Measurements from ENCODE around the gene FAM168A.

Gene FAM168A

GRCh38 chr11:73430326-73430725, 167.6 kb downstream of the FAM168A start:
- POLR2A ChIA-PET = no interaction called here
- CTCF ChIA-PET = interaction anchor here (1.1 to 2.1 kb wide), 3 partner anchors 16 to 196 kb away, joined by 3 to 11 read pairs (median 4); no protein-coding TSS in a partner anchor
- TF ChIP-seq, protein P1, sequence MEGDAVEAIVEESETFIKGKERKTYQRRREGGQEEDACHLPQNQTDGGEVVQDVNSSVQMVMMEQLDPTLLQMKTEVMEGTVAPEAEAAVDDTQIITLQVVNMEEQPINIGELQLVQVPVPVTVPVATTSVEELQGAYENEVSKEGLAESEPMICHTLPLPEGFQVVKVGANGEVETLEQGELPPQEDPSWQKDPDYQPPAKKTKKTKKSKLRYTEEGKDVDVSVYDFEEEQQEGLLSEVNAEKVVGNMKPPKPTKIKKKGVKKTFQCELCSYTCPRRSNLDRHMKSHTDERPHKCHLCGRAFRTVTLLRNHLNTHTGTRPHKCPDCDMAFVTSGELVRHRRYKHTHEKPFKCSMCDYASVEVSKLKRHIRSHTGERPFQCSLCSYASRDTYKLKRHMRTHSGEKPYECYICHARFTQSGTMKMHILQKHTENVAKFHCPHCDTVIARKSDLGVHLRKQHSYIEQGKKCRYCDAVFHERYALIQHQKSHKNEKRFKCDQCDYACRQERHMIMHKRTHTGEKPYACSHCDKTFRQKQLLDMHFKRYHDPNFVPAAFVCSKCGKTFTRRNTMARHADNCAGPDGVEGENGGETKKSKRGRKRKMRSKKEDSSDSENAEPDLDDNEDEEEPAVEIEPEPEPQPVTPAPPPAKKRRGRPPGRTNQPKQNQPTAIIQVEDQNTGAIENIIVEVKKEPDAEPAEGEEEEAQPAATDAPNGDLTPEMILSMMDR (IDR thresholded peaks at IDR 0.05; ENCODE audit: control extremely low read depth, extremely low read depth, low read depth, missing control alignments) = no peak
- DNase-seq (ENCODE audit: extremely low spot score) = no peak

- ChIA-PET CTCF (interaction anchor here (0.8 to 2.1 kb wide), 5 partner anchors 15 to 197 kb away, joined by 3 to 11 read pairs (median 4); no protein-coding TSS in a partner anchor), POLR2A (no interaction called here)
- TF ChIP-seq, protein P1 (IDR thresholded peaks at IDR 0.05; ENCODE audit: control extremely low read depth, extremely low read depth, low read depth, missing control alignments) = no peak
- no peak for DNase-seq (ENCODE audit: extremely low spot score)
Observed at GRCh38 chr11:73429121-73429750, 168.7 kb downstream of the FAM168A start.

GRCh38 chr11:73428699-73429098, 169.2 kb downstream of the FAM168A start:
- TF ChIP-seq, protein P1 (IDR thresholded peaks at IDR 0.05; ENCODE audit: control extremely low read depth, extremely low read depth, low read depth, missing control alignments) = no peak
- CTCF ChIA-PET = interaction anchor here (1.5 to 2.1 kb wide), 2 partner anchors 14 to 19 kb away, joined by 4 to 11 read pairs; no protein-coding TSS in a partner anchor
- DNase-seq (ENCODE audit: extremely low spot score) = no peak
- POLR2A ChIA-PET = no interaction called here

DNA sequence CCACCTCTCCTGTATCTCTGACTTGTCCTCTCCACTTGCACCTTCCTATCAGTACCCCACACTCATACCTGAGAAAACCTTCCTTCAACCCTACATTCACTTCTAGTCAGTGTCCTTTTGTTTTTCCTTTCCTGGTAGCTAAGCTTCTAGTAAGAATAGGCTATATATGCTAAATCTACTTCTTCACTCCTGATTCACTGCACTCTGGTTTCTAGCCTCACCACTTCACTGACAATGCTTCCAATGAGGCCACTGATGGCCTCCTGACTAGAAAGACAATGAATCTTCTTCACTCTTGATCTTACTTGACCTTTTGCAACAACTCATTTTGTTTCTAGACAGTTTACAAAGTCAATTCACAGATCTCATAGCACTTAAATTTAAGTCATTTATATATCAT, 169.7 kb downstream of the FAM168A start:
- ChIA-PET POLR2A (no interaction called here), CTCF (interaction anchor here (1.1 to 1.5 kb wide), 4 partner anchors 7 to 140 kb away, joined by 3 to 4 read pairs (median 3); no protein-coding TSS in a partner anchor)
- TF ChIP-seq, protein P1 (IDR thresholded peaks at IDR 0.05; ENCODE audit: control extremely low read depth, extremely low read depth, low read depth, missing control alignments) = no peak
- no peak for DNase-seq (ENCODE audit: extremely low spot score)

DNA sequence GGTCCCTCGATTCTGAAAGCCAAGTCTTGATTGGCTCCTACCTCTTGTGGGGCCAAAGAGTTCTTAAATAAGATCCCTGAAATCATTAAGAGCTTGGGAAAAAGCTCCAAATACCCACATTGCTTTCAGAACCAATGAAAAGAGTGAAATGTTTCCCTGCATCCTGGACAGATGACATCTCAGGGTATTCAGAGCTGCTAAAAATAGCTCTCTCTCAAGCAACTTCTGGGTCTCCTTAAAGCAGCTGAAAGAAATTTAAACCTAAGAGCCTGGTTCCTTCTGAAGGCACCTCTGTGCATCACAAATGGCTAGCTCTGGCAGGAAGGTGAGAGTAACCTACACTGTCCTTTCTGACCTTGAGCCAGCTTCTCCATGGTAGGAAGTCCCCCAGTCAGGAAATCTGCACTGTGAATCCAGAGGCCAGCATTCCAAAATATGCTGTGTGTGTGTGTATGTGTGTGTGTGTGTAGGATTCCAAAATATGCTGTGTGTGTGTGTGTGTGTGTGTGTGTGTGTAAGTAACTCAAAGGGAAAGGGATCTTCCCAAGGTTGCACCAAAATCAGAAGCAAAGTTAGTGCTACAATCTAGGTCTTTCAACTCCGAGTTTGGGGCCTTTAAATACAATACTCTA, 171.6 kb downstream of the FAM168A start:
- DNase-seq (ENCODE audit: extremely low spot score) = no peak
- TF ChIP-seq, protein P1 (IDR thresholded peaks at IDR 0.05; ENCODE audit: control extremely low read depth, extremely low read depth, low read depth, missing control alignments) = no peak
- ChIA-PET POLR2A (no interaction called here), CTCF (interaction anchor here (1.4 to 3.8 kb wide), 5 partner anchors 10 to 235 kb away, joined by 3 to 17 read pairs (median 10); no protein-coding TSS in a partner anchor)

GRCh38 chr11:73425108-73425507, 172.8 kb downstream of the FAM168A start:
- TF ChIP-seq, protein P1 (IDR thresholded peaks at IDR 0.05; ENCODE audit: control extremely low read depth, extremely low read depth, low read depth, missing control alignments) = no peak
- DNase-seq (ENCODE audit: extremely low spot score) = no peak
- CTCF ChIA-PET = interaction anchor here (0.9 to 3.8 kb wide), 7 partner anchors 10 to 235 kb away, joined by 3 to 17 read pairs (median 8); no protein-coding TSS in a partner anchor
- POLR2A ChIA-PET = no interaction called here

Data from GM10248 (cell line).